Measurements from ENCODE around the gene FARP2.

Gene FARP2

DNA sequence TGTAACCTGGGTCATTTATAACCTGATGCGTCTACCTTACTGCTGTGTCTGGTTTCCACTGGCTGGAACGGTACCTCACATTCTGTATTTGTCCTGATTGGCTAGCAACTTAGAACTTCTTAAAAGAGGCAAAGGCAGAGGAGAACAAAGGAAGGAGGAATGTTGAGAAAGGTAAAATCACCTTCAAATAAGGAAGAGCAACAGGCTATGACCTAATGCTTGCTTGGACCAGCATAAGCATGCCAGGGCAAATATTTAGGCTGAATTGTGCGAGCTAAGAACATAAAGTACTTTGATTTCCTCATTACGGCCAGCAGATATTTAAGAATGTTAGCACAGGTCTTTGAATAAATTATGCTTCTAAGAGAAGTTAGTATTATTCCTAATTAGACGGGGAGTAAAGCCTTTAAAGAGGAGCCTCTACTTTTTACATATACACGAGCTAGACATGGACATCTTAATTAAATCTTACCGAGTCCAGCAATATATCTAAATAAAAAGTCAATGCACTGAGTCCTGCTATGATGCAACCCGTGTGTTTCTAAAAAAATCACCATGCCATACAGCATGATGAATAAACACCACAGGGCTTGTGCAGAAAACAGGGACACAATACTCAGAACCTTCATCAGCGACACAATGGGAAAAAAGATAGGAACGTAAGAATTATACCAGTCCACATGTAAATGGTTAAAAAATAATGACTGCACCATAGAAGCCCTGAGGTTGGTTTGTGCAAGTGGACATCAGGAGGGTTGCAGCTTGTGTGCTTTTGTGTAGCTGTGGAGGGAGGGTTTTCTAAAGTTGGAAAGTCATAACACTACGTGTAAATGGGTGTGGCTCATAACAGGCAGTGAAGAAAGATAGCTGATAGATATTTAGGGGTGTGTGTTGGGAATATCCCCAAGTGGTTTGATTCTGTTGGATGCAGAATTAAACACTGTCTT, 26.1 kb upstream of the FARP2 start:
- no peak for DNase-seq

DNA sequence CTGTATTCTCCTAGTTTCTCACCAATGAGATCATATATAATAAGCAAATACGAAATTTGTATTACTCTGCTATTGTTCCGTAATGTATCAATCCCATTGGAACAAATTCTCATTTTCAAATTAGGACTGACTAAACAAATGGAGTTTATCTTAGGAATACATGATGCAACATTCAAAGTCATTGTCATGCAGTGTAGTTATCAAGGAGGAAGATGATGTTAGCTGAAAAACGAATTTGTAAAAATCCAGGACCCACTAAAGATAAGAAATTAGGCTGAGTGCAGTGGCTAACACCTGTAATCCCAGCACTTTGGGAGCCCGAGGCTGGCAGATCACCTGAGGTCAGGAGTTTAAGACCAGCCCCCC, 25.5 kb upstream of the FARP2 start:
- no peak for DNase-seq

DNA sequence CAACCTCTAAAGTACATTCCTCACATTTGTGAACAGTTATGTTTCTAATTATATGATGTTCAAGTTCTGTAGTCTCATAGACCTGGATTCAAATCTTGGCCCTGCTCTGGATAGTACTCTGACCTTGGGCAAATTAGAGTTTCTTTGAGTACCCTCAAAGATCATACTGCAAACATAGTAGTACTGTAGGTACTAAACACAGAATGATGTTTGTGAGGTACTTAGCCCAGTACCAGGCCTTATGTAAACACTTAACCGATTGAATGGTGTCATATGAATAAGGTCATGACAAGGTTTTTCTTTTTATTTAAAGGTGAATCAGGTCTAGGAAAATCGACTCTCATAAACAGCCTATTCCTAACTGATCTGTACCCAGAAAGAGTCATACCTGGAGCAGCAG, 21.3 kb upstream of the FARP2 start:
- DNase-seq = no peak

DNA sequence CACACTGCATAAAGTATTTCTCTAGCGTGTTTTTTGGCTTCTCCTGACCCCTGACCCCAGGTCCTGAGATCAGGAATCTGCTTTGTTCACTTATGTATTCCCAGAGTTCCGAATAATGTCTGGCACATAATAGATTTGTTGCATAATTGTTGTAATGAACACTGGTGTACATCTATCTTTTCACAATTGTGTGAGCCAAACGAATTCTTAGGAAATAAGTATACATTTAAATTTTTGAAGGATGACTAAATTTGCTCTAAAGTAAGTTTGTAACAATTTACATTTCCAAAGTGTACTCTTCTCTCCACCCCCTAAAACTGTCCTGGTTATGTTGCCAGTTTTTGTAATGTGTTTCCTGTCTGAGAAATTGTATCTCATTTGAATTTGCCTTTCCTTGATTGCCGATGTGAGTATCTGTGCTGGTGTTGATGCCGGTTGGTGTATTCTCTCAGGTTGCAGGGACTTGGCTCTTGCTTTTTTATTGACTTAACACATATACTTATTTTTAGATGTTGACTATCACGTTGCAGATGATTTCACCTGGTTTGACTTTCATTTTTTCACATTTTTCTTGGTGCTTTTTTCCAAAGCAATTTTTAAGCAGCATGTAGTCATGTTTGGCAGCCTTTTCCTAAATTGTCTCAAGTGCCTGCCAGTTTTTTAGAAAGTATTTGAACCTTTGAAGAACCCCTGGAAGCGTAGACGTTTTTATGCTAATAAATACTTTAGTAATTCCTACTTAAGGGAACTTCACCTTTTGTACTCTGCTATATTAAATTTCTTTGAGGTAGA, 16.1 kb upstream of the FARP2 start:
- DNase-seq = no peak

DNA sequence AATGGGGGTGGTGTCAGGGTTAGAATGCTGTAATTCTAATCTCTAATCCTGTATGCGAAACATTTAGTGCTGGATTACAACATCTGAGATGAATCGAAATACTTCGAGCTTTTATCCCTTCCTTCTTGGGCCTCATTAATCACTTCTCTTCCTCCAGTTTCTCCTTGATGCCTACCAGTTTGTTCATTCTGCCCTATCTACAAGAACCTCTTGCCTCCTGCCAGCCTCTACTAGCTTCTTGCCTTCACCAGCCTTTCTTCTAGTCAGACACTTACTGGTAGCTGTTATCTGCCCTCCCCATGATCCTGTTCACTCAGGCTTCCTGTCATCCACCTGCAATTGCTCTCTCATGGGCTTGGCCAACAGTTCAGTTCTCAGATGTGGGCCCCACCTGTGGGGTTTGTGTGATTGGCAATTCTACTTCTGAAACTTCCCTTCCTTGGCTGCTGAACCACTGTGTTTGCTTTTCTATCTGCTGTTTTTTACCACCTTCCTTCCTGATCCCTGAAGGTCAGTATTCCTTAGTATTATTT, 15.4 kb upstream of the FARP2 start:
- no peak for DNase-seq

DNA sequence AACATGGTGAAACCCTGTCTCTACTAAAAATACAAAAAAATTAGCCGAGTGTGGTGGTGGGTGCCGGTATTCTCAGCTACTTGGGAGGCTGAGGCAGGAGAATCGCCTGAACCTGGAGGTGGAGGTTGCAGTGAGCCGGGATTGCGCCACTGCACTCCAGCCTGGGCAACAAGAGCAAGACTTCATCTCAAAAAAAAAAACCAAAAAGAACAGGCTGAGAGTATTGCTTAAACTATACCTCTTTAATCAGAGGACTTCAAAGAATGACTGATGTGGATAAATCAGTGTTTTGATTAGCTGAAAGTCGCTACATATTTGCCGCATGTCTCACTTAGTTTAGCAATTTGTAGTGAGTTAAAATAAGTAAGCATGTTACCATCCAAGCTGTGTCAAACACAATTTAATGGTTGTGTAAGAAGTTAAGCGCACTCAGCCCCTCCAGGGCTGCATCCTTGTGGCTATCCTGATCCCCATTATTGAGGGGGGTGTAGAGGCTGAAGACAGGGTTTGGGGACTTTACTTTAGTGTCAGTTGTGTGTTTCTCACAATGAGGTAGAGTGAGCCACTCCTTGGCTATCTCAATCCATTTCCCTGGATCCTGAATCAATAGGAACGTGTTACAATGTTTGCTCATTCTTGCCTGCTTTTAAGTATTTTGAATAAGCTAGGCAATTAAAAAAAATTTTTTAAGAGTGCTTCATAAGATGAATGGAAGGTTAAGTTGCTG, 11.0 kb upstream of the FARP2 start:
- DNase-seq = no peak

DNA sequence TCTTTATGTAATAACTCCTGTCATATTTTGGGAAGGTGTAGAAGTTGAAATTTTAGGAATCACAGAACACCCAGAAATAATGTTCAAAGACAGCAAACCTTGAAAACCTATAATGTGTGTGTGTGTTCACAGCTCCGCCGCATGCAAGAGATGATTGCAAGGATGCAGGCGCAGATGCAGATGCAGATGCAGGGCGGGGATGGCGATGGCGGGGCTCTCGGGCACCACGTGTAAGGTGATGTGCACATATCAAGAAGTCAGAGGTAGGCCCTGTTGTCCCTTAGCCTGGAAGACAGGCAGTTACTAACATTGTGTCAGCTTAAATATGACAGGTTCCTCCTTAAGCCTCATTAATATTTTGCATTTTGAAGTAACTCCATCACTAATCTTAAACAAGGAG, 6.1 kb upstream of the FARP2 start:
- no peak for DNase-seq

DNA sequence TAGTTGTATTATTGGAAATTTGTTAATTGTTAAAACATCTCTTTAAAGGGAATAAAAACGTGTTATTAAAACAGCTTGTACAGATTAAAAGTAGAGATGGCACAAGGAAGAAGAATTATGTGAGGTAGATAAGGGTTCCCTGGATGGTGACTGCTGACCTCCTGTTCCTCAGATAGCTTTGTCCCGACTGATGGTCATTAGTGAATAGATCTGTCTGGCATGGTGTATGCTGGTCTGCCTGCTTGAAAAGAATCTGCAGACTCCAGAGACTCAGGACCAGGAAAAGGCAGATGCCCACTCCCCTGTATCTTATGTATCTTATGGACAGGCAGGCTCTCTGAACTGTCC, 5.6 kb upstream of the FARP2 start:
- DNase-seq = no peak

DNA sequence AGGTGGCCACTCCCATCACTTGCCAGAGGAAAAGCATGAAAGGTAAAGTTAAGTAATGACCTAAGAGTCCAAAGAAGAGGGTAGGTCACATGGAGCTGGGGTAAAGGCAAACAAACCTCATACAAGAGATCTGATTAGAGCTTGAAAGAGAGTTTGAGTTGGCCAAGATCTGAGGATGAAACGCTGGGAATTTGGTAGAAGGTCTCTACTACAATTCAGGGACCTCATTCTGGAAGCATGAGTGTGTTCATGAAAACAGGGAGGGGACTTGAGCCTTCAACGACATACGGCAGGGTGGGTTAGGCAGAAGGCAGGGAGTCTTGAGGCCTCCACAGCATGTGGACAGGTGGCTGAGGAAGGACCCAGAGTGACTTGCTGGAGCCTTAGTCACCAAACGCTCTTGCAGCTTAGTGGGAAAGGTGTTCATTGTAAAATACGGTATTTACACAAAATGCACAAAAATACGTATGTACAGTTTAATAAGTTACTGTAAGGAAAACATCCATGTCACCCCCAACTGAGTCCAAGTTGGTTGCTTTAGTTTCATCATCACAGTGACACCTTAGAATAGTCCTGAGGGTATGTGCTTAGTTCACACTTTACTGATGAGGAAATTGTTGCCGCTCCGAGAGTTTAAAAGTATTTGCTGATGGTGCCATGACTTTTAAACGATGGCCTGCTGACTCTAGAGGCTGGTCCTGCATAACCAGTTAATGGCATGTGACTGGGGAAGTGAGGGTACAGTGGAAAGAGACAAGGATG, 5.0 kb upstream of the FARP2 start:
- DNase-seq = no peak

DNA sequence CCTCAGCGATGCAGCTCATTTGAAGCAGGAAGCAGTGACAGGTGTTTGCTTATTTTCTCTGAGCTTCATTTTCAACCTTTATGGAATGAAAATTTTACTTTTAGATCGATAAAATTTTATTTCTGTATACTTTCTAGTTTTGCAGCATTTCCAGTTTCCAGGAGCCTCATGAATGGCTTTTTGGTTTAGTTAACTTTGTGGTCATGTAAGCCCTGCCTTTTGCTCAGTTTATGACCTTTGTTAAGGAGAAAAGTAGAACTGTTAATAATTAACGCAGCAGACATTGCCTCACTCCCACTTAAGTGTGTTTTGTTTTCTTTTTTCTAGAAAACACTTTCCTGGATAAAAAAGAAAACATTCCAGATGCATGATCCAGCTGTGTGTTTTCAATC, 4.4 kb upstream of the FARP2 start:
- no peak for DNase-seq

DNA sequence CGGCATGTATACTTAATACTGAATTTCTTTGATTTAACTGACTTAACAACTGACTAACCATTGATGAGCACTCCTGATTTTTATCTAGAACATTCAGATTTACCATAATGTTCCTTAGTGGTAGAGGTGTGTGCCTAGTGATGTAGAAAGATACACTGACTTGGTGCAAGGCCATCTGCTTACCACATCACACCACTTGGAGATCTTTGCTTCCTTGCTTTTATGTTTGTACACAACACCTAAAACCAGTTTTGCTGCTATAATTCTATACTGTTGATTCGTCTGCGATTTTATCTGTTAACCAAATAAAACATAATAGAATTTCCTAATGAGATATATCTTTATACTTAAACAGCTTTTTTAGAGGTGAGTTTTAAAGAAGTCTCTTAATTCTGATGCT, 3.9 kb upstream of the FARP2 start:
- no peak for DNase-seq

DNA sequence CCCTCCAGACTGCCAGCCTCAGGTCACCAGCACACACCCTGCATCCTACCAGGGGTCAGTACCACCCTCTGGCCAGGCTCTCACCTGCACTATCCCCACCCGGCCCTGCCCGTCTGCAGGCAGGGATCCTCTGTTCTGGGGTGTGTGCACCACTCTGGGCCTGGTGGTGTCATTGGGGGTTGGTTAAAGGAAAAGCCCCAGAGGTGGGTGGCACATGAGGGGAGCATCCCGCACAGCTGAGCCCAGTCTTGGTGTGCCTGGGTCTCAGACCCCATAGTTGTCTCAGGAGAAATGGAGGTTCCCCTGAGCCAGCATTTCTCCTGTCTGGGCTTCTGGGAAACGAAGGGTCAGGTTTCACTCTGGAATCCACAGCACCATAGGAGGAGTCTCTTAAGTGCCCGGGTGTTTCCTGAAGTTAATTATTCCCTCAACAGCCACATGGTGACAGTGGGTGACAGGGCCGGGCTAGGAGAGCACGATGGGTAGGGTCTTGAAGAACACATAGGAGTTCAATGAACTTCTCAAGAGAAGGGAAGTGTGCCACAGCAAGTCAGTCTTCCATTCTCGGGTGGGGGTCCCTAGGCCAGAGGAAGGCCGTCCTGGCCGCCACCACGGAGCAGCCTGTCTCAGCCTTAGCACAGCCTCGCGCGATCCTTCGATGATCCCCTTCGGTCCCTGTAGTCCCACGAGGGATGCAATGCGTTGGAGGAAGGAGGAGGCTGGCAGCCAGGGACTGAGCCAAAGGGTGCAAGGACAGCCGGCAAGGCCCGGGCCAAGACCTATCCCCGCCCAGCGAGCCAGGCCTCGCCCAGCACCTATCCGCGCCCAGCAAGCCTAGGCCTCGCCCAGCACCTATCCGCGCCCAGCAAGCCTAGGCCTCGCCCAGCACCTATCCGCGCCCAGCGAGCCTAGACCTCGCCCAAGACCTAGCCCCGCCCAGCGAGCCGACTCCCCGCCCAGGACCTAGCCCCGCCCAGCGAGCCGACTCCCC, 1.1 kb upstream of the FARP2 start:
- DNase-seq = peak; percentile 32 to 50

DNA sequence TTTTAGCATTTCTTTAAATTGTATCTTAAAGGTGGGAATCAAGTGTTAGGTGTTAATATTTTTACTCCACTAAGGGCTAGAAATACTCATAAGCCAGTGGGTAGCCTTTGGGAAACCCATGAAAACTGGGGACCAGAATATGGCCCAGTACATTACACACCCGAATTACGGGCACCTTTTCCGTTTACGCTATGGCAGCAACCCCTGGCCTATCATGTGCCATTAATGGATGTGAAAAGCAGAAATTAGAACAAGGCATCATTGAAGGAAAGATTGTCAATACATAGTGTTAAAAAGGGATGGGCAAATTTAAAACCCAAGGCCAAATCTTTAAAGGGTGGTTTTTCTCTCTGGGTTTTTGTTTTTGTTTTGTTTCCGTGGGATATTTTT, 781 bp downstream of the FARP2 start:
- no peak for DNase-seq

DNA sequence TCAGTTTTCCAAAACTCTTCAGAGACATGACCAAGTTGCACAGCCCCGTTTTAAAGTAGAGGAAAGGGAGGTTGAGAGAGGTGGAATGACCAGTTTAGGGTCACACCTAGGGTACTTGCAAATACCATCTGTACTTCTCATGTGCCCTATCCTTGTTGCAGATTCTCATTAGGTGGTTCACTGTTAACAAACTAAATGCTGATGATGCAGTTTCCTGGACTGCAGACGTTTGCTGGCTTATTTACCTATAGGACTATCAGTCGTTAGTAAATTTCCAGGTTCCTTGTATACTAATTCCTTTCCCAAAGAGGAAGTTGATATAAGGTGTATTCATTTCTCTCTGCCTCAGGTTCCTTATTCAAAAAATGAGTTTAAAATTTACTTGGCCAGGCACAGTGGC, 1.4 kb downstream of the FARP2 start:
- no peak for DNase-seq

DNA sequence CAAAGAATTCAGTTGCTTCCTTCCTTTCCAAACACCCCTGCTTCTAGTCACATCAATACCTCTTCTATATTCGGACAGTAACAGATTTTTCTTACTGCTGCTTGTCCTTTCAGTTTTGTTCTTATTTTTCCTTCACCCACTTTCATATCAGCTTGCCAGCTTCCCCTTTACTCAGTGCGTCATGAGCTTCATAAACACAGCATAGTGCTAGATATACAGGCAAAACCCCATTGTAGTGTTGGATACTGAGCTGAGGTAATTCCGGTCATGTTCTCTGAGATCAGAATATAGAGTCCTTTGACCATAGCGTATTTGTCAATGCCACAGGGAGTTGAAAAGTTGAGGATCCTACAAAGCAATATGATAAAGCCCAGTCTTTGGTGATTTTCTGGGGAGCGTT, 2.4 kb downstream of the FARP2 start:
- DNase-seq = peak; percentile 76 to 87

DNA sequence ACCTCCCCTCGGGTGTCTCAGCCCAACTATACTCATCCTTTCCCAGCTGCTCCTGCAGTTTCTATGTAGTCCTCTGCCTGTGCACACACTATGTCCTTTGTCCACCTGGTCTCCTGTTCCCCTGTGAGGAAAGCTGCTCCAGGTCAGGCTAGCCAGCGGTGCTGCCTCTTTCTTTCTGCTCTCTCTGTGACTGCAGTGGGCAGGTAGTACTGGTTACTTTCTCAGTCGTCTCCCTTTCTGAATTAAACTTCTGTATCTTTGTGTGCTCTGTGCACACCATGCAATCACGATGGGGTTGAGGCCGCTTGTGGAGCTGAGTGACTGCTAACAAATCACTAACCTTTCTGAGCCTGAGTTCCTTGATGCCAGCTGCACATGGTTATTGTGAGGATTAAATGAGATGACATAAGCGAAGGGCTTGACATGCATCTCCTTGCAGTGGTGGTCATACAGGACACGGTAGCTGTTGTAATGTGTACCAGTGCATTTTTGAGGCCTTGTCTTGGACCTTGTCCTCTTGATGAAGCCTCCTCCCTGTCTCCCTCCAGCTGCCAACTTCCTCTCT, 3.5 kb downstream of the FARP2 start:
- no peak for DNase-seq

DNA sequence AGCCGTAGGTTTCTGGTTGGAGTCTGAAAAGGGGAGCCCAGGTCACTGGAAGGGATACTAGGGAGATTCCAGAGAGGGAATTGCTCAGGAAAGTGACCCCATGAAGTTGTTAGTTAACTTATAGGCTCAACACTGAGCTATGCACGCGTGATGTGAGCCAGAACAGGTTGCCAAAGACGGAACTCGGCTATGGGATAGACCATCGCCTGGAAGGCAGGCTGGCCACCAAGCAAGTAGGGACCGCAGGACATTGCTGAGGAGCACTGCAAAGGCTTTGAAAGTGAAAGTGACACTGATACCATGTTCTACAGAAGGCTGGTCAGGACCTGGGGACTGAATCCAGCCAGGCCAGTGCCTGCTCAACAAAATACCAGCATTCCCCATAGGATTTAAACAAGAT, 7.3 kb downstream of the FARP2 start:
- DNase-seq = no peak

DNA sequence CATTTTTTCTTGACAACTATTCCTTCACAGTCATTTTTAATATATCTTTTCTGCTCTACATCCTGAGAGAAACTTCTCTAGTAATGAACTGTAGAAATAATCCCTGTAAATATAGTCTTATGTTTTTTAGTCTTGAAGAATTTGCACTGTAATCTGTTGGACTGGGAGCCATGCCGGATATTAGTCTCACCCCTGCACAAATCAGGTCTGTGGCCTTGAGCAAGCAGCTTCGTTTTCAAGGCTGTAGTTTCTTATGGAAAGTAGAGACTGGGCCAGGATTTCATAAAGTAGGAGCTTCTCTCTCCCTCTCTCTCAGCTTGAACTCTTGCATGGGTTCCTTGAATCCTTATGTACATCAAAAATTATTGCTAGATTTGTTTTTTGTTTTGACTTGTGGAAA, 8.7 kb downstream of the FARP2 start:
- no peak for DNase-seq

DNA sequence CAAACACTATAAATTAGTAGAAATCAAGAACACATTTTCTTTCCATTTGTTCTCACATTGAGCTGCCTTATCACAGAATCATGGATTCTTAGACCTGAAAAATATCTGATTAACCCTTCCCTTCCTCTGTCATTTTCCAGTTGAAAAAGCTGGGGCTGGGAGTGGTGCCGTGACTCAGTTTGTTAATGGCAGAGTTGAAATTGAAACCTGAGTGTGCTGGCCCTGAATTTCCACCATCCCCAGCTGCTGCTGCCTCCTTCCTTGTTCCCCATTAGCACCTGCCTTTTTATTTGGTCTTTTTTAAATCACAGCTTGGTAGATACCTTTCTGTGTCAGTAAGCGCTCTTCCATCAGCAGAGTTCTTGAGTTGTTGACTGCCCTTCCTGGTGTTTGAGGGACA, 10.6 kb downstream of the FARP2 start:
- DNase-seq = no peak

DNA sequence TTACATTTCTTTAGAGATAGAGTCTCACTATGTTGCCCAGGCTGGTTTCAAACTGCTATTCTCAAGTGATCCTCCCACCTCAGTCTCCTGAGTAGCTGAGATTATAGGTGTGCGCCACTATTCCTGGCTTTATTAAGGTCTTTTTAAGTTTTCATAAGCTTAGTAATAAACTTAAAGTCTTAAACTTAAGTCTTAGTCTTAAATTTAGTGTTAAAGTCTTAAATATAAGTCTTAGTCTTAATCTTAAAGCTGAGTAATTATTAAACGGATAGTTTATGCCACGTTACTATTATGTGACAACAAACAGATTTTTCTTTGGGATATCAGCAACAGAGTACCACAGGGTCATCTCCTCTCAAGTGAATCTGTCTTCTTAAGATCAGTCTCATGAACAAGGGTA, 12.6 kb downstream of the FARP2 start:
- no peak for DNase-seq

DNA sequence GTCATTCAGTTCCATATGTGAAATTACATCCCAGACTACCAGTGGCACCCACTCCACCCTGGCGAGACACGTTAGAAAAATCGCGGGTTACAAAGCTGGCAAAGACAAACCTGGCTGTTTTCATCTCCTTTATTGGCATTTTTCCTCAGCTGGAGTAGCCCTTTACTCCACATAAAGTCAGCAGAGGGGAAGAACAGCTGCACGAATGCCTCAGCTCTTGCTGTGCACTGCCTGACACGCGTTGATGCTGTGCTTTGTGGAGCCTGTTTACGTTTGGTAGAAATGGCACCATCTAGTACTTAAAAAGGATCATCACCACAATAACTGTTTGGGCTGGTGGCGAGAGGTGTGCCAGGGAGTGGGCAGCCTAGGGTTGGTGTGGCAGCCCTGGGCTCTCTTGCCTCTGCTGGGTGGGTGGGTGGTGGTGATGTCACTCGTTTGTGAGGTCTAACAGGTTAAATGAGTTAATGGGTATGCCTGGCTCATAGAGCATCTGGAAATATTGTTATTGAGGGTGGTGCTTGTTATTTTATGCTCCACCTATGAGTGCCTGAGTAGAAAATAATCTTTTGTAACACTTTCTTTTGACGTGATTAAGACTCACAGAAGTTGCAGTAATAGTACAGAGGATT, 16.4 kb downstream of the FARP2 start:
- no peak for DNase-seq
